A673 (cell line): Measurements from ENCODE around the gene ARHGEF2. TPM values are rescaled to one million over a fixed set of nuclear protein-coding genes. Genes with fewer than 3 reads are reported as not detected.

Experiments
- BruUV-seq: library from RNA; stranded (reverse); fragments of 400-500 nt; replicated peaks from 2 replicates; lab custom pipeline; 2021; lab: Mats Ljungman, UMichigan
- CTCF ChIA-PET: fragments of 300-600 bp; sonication (Branson Sonifier 250); formaldehyde crosslinking; loops from one replicate; lab custom pipeline; 2022; ENCODE audit warnings: antibody characterized with exemption; lab: Charles Lee
- POLR2A ChIA-PET: fragments of 300-600 bp; sonication (Branson Sonifier 250); formaldehyde crosslinking; loops from one replicate; lab custom pipeline; 2022; ENCODE audit warnings: antibody characterized with exemption; ENCODE audit not compliant: low non-redundant PET; lab: Charles Lee
- DNase-seq: peaks from one replicate; pipeline ENCODE4 v3.0.0-alpha.2; 2015; ENCODE audit warnings: low spot score
- H3K27ac ChIP-seq: fragments of 200-600 bp; sonication (generic); 2 replicates; pipeline ENCODE4 v1.5.1; 2016; ENCODE audit warnings: mixed run types, low read depth, mild to moderate bottlenecking, mixed read lengths, antibody characterized with exemption, low read length; ENCODE audit not compliant: poor library complexity, severe bottlenecking
- H3K27me3 ChIP-seq: fragments of 200-600 bp; sonication (generic); replicated peaks from 2 replicates; pipeline ENCODE4 v1.6.1; 2017; ENCODE audit warnings: mixed run types, low read depth, mild to moderate bottlenecking, mixed read lengths, antibody characterized with exemption, low read length; ENCODE audit not compliant: insufficient read depth, poor library complexity
- H3K36me3 ChIP-seq: fragments of 200-600 bp; sonication (generic); 2 replicates; pipeline ENCODE4 v1.6.1; 2016; ENCODE audit warnings: mixed run types, mild to moderate bottlenecking, mixed read lengths, antibody characterized with exemption, low read length; ENCODE audit not compliant: insufficient read depth, poor library complexity, severe bottlenecking
- H3K4me1 ChIP-seq: fragments of 200-600 bp; sonication (generic); 2 replicates; pipeline ENCODE4 v1.6.1; 2017; ENCODE audit warnings: mixed run types, mild to moderate bottlenecking, mixed read lengths, antibody characterized with exemption, low read length; ENCODE audit not compliant: insufficient read depth, poor library complexity, severe bottlenecking
- H3K4me3 ChIP-seq: fragments of 200-600 bp; sonication (generic); 2 replicates; pipeline ENCODE4 v1.5.1; 2016; ENCODE audit warnings: low read depth, mixed run types, mild to moderate bottlenecking, mixed read lengths, low read length; ENCODE audit not compliant: poor library complexity, severe bottlenecking
- H3K9me3 ChIP-seq: fragments of 200-600 bp; sonication (generic); 2 replicates; pipeline ENCODE4 v1.6.1; 2016; ENCODE audit warnings: mixed run types, low read depth, mild to moderate bottlenecking, mixed read lengths, antibody characterized with exemption, low read length; ENCODE audit not compliant: poor library complexity, severe bottlenecking
- EZH2 ChIP-seq: fragments of 200-600 bp; sonication (generic); IDR thresholded peaks from 2 replicates; pipeline ENCODE4 v1.6.1; 2017; ENCODE audit warnings: borderline replicate concordance, low read depth, mild to moderate bottlenecking, mixed read lengths, antibody characterized with exemption, low read length; ENCODE audit not compliant: poor library complexity, severe bottlenecking
- intact Hi-C: fragments of 100-400 bp; cut with micrococcal nuclease; formaldehyde crosslinking; loops from one replicate; pipeline ENCODE4 v1.10.0; 2022; ENCODE audit not compliant: unreplicated experiment
- total RNA-seq: library from RNA; stranded (reverse); gene quantifications from 2 replicates; pipeline ENCODE4 v1.2.3, GENCODE V29; 2021
- TF ChIP-seq, protein P1 (sequence below): fragments of 300-800, 200-600 bp; sonication (generic); conservative IDR thresholded peaks from 2 replicates; pipeline ENCODE4 v1.5.1; 2017; ENCODE audit warnings: low read depth, mild to moderate bottlenecking, antibody characterized with exemption, low read length, moderate library complexity, mixed read lengths

ARHGEF2 gene
- total RNA-seq, 1 experiment from 2014 or later: 148 TPM

GRCh38 chr1:155968670-155969069, 9.7 kb downstream of the ARHGEF2 start:
- intact Hi-C loops: no loop called here
- no peak for DNase-seq
- Histone ChIP-seq H3K4me3 (no peak overlapping the region), H3K27me3 (no peaks in the 10 kb centered on the region), H3K4me1 (peaks cover 48% of the 10 kb centered on the region), H3K36me3 (peaks cover 68% of the 10 kb centered on the region), H3K27ac (no peak overlapping the region), H3K9me3 (no peaks in the 10 kb centered on the region)
- BruUV-seq: no TSS peak
- TF ChIP-seq EZH2: no peak
- TF ChIP-seq, protein P1, sequence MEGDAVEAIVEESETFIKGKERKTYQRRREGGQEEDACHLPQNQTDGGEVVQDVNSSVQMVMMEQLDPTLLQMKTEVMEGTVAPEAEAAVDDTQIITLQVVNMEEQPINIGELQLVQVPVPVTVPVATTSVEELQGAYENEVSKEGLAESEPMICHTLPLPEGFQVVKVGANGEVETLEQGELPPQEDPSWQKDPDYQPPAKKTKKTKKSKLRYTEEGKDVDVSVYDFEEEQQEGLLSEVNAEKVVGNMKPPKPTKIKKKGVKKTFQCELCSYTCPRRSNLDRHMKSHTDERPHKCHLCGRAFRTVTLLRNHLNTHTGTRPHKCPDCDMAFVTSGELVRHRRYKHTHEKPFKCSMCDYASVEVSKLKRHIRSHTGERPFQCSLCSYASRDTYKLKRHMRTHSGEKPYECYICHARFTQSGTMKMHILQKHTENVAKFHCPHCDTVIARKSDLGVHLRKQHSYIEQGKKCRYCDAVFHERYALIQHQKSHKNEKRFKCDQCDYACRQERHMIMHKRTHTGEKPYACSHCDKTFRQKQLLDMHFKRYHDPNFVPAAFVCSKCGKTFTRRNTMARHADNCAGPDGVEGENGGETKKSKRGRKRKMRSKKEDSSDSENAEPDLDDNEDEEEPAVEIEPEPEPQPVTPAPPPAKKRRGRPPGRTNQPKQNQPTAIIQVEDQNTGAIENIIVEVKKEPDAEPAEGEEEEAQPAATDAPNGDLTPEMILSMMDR: no peak
- POLR2A ChIA-PET: interaction anchor here (0.5 kb wide), 1 partner anchor 33 kb away, joined by 17 read pairs; no protein-coding TSS in a partner anchor
- CTCF ChIA-PET: interaction anchor here (1.5 kb wide), 1 partner anchor 21 kb away, joined by 9 read pairs; no protein-coding TSS in a partner anchor

GRCh38 chr1:155968051-155968400, 10.3 kb downstream of the ARHGEF2 start:
- no TSS peak for BruUV-seq
- no peak for DNase-seq
- Histone ChIP-seq H3K4me1 (peaks cover 48% of the 10 kb centered on the region), H3K27me3 (no peaks in the 10 kb centered on the region), H3K9me3 (no peaks in the 10 kb centered on the region), H3K27ac (peak overlapping the region; percentile 70), H3K36me3 (peaks cover 75% of the 10 kb centered on the region), H3K4me3 (no peak overlapping the region)
- intact Hi-C loops: no loop called here
- ChIA-PET CTCF (interaction anchor here (1.5 kb wide), 1 partner anchor 21 kb away, joined by 9 read pairs; no protein-coding TSS in a partner anchor), POLR2A (interaction anchor here (0.5 kb wide), 1 partner anchor 33 kb away, joined by 17 read pairs; no protein-coding TSS in a partner anchor)
- no peak for TF ChIP-seq EZH2

GRCh38 chr1:155967341-155968050, 10.9 kb downstream of the ARHGEF2 start:
- Histone ChIP-seq H3K36me3 (peaks cover 77% of the 10 kb centered on the region), H3K27me3 (no peaks in the 10 kb centered on the region), H3K4me3 (no peak overlapping the region), H3K27ac (peak overlapping the region; percentile 70), H3K9me3 (no peaks in the 10 kb centered on the region), H3K4me1 (peaks cover 52% of the 10 kb centered on the region)
- intact Hi-C loops: no loop called here
- POLR2A ChIA-PET: no interaction called here
- TF ChIP-seq EZH2: no peak
- TF ChIP-seq, protein P1: no peak
- no TSS peak for BruUV-seq
- DNase-seq: no peak
- CTCF ChIA-PET: interaction anchor here (0.6 to 1.5 kb wide), 2 partner anchors 22 to 664 kb away, joined by 5 to 9 read pairs; no protein-coding TSS in a partner anchor
